Activated CD4-positive, alpha-beta T cell treated with anti-CD3 and anti-CD28 coated beads for 4 hours (primary cell): ENCODE results near the gene AQP10.
A peak's percentile ranks its signal among the peaks of the same experiment; 100 is the strongest.
"Not testable (repeated sequence)": the region's sequence is repeated elsewhere in the genome, so short reads cannot be mapped to it uniquely, and the experiment has no call there.

Experiments
- DNase-seq, 2 donors: peaks; one replicate each; pipeline ENCODE4 v3.0.0-alpha.2; 2020

The AQP10 gene

DNA sequence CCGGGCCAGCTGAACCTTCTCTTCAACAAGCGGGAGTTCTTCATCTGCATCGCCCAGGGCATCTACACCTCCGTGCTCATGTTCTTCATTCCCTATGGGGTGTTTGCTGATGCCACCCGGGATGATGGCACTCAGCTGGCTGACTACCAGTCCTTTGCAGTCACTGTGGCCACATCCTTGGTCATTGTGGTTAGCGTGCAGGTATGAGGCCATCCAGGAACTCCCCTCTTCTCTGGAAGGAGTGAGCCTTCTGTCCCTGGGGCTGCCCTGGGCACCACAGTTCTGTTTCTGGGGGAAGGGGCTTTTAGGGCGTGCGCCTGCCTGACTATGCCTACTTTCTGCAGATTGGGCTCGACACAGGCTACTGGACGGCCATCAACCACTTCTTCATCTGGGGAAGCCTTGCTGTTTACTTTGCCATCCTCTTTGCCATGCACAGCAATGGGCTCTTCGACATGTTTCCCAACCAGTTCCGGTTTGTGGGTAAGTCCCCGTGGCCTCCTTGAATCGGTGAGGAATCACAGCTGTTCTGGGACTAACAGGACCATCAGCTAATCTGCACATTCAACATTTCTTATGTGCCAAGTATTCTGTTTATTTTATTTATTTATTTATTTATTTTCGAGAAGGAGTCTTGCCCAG is 25.5 kb downstream of the AQP10 start:
- DNase-seq = no peak

DNA sequence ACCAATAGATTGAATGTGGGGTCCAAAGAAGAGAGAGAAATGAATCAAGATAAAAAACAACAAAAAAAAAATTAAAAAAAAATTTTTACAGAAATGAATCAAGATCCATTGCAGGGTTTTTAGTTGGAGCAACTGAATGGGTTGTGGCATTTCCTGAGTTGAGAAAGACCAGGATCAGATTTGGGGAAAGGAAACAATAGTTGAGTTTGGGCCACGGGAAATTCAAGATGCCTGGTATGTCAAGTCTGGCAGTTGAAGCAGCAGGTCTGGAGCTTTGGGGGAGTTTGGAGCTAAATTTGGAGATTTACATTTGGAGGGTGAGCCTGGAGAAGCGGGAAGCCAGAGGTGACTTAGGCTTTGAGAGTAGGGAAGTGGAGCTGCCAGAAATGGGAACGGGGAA is 27.1 kb downstream of the AQP10 start:
- no peak for DNase-seq

DNA sequence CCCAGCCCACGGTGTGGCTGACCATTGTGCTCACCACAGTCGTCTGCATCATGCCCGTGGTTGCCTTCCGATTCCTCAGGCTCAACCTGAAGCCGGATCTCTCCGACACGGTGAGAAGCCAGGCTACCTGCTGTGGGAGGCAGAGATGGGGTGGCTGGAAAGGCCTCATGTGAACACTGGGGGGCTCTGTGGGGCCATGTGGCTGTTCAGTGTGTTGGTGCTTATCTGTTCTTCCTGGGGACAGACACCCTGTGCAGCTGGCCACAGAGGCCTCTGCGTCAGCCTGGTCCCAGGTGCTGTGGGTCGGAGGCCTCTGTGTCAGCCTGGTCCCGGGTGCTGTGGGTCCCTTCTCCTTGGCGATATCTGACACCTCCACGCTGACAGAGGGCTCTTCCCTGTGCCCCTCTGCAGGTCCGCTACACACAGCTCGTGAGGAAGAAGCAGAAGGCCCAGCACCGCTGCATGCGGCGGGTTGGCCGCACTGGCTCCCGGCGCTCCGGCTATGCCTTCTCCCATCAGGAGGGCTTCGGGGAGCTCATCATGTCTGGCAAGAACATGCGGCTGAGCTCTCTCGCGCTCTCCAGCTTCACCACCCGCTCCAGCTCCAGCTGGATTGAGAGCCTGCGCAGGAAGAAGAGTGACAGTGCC is 27.7 kb downstream of the AQP10 start:
- DNase-seq = no peak

DNA sequence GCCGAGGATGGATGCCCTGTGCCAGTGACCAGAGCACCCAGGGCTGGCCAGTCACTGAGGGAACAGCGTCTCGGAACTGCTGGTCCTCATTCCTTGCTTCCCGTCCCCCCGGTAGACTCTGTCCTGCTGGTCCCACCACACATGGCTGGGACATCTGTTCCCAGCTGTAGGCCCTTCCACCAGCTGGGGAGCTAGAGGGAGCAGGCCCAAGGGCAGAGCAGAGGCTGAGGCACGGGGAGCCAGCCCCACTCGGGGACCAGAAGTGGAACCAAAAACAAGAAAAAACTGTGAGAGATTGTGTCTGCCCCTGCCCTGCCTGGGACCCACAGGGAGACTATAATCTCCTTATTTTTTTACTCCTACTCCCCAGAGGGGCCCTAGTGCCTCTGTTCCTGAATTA is 28.2 kb downstream of the AQP10 start:
- DNase-seq = no peak

DNA sequence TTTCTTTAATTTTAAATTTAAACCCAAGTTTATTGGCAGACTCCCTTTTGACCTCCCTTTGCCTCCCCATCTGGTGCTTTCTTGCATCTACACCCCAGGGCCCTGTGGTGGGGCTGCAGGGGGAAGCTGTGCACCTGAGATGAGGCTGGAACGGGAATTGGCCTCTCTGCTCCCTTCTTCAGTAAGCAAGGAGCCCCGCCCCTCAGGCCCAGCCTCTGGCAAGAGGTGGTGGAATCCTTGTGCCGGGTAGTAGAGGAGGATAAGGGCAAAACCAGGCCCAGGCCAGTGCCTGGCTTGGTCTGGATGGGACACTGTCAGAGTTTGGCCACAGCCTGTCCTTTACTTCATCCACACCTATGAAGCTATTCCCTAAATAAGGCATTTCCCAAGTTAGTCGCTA is 29.5 kb downstream of the AQP10 start:
- DNase-seq = no peak

DNA sequence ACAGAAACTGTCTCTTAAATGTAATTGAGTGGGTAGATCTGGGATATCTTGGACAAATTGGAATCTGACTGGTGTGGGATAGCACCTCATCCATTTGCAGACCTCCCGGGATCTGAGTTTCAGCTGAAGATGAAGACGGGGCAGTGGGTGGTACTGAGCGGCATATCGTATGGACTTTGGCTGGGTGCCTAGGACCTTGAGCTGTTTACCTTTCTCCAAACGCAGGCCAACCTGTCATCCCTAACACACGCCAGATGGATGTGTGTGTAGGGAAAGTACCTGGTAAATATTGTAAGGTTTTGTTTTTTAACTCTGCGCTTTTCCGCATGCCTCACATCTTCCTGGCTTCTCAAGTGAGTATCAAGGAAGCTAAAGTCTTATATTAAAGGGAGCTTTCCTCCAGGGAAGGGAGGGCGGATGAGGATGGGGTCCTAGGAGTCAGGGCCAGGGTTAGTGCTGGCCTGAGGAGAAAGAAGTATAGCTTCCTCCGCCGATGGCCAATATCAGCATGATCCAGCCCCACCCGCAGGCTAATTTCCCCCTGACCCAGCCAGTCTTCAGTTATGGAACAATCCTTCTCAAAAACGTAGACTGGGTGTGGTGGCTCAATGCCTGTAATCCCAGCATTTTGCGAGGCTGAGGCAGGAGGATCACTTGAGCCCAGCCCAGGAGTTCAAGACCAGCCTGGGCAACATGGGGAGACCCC is 30.6 kb downstream of the AQP10 start:
- DNase-seq = no peak

DNA sequence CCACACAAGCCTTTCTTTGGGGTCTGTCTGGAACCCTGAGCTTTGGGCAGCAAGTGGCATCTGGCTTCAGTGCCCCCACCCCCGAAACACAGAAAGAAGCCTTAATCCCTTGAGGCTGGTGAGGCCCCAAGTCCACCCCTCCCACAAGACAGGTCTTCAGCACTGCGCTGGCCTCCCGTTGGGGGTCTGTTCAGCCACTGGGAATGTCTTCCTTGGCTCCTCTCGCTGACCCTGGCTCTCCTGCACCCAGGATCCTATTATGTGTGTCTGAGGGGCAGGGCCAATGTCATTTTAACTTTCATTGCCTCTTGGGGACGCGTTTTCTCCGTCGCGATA is 31.3 kb downstream of the AQP10 start:
- no peak for DNase-seq

DNA sequence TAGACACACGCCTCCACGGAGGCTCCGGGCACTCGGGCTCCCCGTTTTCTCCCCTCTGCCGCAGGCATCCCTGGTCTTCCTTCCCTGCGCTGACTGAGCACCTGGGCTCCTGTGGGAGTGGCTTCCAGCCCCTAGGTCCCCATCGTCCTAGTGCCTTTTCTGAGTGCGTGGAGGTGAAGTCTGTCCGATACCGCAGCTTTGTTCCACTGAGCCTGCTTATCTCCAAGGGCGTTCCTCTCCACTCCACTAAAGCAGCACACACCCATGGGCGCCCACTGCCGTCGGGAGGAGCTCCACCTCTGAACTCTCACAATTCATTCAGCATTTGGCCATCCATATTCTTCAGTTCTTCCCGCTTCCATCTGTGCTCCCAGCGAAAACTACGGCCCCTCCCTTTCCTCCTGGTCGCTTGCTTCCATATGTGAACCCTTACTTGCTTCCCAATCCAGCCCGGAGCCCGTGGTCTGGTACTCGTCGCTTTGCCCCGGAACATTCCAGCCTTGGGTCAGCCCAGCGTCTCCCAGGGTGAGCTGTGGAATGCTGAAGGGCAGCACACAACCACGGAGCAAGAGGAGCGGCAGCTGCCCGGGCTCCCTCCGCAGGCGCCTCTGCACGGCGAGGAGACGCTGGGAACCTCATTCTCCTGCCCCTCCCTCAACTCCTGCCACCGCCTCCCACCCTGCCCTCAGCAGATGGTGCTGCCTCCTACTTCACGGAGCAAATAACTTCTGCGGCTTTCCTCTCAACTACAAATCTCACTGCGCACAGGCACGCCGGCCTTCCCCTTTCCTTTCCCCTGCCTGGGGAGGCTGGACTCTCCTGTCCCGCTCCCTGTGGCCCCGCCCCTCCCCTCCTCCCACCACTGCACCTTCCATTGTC is 31.9 kb downstream of the AQP10 start:
- peak; percentile 46 to 54 for DNase-seq

DNA sequence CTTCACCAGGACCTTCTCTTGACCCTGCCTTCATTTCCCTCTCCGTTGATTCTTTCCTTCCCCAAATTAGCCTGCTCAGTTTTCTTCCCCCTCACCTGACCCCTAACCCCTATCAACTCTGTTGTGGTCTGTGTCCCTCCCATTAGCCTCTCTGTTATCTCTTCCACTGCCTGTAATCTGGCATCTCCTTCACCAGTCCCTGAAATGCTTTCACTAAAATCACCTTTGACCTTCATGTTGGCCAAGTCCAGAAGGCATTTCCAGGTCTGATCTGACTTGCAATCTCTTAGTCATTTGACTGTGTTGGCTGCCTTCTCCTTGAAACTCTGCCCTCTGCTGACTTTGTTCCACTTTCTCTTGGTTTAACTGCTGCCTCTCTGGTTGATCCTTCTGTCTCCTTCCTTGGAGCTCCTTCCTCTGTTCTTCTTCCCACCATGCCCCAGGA is 32.6 kb downstream of the AQP10 start:
- peak; percentile 27 to 35 for DNase-seq

DNA sequence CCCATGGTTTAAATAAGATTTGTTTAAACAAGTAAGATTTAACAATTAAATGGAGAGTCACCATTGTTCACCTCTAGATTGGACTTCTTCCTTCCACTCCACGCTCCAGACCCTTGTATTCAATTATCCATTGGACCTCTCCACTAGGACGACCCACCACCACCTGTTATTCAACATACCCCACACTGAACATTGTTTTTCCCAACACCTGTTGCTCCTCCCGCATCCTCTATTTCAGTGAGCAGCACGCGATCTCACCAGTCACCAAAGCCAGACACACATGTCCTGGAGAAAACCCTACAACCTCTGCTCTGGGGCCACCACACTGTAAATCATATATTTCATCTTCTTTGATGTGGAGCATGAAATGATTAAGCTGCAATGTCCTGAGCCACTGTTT is 33.1 kb downstream of the AQP10 start:
- DNase-seq = no peak

DNA sequence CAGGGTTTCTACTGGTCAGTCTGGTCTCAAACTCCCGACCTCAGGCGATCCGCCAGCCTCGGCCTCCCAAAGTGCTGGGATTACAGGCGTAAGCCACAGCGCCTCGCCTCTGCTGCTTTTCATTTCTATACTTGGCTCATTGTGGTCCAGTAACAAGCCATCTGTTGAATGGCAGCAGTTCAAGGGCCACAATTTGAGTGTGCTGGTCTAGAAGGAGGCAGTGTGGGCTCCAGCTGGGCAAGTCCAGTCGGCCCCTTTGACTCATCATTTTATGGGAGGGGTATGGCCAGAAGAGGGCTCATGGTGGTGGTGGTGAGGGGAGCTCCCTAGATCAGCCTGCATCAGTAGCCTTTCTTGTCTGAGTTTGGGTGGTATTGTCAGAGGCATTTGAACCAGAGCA is 37.6 kb downstream of the AQP10 start:
- DNase-seq = no peak

DNA sequence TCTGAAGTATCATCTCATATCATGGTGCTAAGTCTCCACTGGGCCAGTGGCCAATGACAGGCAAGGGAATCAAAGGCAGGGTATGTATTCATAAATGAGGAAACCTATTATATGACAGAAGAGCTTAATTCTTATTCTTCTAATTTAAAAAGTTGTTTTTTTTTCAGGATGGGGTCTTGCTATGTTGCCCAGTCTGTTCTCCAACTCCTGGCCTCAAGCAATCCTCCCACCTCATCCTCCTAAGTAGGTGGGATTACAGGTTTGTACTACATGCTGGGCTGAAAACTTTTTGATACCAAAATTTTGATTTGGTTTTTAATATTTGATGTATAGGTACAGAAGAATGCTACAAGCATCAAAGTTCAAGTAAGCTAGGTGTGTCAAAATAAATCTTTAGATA is 39.4 kb downstream of the AQP10 start:
- no peak for DNase-seq

DNA sequence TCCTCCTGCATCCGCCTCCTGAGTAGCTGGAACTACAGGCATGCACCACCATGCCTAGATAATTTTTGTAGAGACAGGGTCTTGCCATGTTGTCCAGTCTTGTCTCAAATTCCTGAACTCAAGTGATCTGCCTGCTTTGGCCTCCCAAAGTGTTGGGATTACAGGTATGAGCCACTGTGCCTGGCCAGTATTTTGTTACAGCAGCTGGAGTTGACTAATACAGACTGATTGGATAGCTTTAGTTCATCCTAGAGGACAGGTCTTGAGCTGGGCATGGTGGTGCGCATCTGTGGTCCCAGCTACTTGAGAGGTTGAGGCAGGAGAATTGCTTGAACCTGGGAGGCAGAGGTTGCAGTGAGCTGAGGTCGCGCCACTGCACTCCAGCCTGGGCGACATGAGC is 40.0 kb downstream of the AQP10 start:
- not testable (repeated sequence) for DNase-seq

DNA sequence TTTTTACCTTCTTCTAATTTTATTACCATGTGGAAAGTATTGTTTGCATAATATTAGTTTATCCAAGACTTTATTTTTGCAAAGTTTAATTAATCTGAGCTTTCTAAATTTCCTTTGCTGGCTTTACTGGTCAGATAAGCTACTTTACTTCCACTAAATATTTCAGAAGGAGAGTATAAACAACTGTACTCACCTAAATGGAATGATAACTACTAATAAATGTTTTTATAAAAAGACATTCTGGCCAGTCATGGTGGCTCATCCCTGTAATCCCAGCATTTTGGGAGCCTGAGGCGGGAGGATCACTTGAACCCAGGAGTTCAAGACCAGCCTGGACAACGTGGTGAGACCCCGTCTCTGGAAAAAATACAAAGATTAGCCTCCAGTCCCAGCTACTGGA is 40.5 kb downstream of the AQP10 start:
- no peak for DNase-seq

DNA sequence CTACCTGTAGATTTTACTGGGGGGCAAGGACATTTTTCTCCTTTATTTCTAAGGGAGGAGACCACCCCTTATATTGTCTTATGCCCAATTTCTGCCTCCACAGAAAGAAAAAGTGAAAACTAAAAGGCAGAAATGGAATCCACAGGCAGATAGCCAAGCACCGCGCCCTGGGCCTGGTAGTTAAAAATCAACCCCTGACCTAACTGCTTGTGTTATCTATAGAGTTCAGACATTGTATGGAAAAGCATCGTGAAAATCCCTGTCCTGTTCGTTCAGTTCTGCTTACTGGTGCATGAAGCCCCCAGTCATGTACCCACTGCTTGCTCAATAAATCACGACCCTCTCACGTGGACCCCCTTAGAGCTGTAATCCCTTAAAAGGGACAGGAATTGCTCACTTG is 50.5 kb downstream of the AQP10 start:
- DNase-seq = no peak

DNA sequence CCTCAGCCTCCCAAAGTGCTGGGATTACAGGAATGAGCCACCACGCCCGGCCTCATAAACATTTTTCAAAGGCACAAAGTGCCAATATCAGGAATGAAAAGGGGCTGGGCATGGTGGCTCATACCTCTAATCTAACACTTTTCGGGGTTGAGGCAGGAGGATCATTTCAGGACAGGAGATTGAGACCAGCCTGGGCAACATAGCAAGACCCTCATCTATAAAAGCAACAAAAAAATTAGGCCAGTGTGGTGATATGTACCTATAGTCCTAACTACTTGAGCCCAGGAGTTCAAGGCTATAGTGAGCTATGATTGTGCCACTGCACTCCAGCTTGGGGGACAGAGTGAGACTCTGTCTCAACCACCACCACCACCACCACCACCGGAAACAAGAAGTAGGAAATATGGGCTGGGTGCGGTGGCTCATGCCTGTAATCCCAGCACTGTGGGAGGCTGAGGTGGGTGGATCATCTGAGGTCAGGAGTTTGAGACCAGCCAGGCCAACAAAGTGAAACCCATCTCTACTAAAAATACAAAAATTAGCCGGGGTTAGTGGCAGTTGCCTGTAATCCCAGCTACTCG is 53.0 kb downstream of the AQP10 start:
- not testable (repeated sequence) for DNase-seq
